Tibial nerve (tissue), 4 donors: ENCODE measurements around the gene CRISPLD2.

ENCODE experiments used
- CTCF ChIP-seq, 5 experiments: fragments of 200-600 bp in 3 of 5; fragments of 450-650 bp in 2 of 5; sonication (generic) in 3 of 5; IDR thresholded peaks; one replicate each; pipeline ENCODE4 v1.5.1; 2016 to 2019; ENCODE audit warnings: antibody characterized with exemption in 5 of 5, mild to moderate bottlenecking in 3 of 5, moderate library complexity in 2 of 5
- EP300 ChIP-seq, 2 donors: sonication (generic); formaldehyde crosslinking; IDR thresholded peaks; one replicate each; pipeline ENCODE4 v1.6.1; 2017; ENCODE audit warnings: antibody characterized with exemption in 2 of 2, mild to moderate bottlenecking in 1 of 2

- TF ChIP-seq CTCF (IDR thresholded peaks at IDR 0.05) = no peak
- TF ChIP-seq EP300 (IDR thresholded peaks at IDR 0.05) = peak; percentile 51 to 78
Observed at GRCh38 chr16:84821728-84822689, 2.2 kb downstream of the CRISPLD2 start.
